ENCODE data around the gene RAB1A.

GRCh38 chr2:65159261-65159660 lies 29.4 kb upstream of the RAB1A start:
- TF ChIP-seq CTCF (IDR thresholded peaks at IDR 0.05; ENCODE audit: low read depth, low read length, poor library complexity, severe bottlenecking) (no peak), EZH2phosphoT487 (IDR thresholded peaks at IDR 0.05; ENCODE audit: borderline replicate concordance, low read length) (no peak)

Measured in DOHH2 (cell line).